SK-N-MC (cell line): ENCODE data around the gene LITAF.

Source experiments
- EZH2 ChIP-seq: fragments of 200-600 bp; sonication (generic); IDR thresholded peaks from one replicate; pipeline ENCODE4 v1.6.1; 2017; ENCODE audit warnings: antibody characterized with exemption
- FOXP2 ChIP-seq: optimal IDR thresholded peaks from 2 replicates; pipeline ENCODE3; 2011; ENCODE audit warnings: mild to moderate bottlenecking, moderate library complexity; ENCODE audit not compliant: insufficient read depth; ENCODE audit errors: extremely low read length, control extremely low read depth

DNA sequence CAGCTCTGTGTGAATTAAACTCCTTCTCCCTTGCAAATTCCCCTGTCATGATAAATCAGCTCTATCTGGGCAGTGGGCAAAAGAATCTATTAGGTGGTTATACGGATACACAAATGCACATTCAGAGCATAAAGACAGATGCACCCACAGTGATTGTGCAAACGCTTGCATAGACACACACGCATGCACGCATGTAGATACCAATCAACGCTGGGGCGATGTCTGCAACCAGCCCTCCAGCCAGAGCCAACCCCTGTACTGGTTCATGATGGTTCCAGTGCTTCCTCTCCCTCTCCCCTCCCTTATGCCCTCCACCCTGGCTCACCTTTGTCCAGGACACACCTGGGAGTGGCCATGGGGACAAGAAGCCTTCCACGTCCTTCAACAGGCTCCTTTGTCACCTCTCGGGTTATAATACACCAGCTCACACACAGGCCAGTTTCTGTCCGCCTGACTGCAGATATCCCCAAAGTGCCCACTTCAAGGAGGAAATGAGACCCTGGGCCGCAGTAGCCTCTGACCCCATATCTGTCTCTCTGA lies 48.5 kb upstream of the LITAF start:
- TF ChIP-seq EZH2 (no peak), FOXP2 (no peak)
